ENCODE measurements around the gene STRIP2. TPM values are rescaled to one million over a fixed set of nuclear protein-coding genes. Genes with fewer than 3 reads are reported as not detected.

Gene STRIP2
- total RNA-seq, 2 donors from 2014 or later, result 11.3 to 48.1 TPM

DNA sequence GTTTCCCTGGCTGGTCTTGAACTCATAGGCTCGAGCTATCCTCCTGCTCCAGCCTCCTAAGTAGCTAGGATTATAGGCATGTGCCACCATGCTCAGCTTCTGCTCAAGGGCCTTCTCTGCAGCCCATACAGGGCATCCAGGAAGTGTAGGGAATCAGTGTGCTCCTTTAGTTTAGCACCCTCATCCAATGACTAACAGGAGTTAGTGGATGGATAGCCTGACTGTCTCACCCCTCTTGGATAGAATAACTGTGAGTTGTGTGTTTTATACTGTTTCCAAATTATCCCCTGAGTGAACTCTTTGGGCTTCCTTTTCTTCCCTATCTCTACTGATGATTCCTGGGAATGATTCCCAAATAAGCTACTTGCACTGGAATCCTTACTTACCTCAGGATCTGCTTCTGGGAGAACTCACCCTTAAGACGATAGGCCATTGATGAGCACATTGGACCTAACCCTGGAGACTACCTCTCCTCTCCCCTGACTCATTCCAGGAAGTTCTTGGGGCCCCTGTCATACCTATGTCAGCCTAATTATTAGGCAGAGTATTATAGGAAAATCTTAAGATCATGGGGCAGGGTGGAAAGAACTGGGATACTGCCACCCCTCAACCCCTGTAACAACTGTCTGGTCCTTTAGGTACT lies 18.5 kb downstream of the STRIP2 start:
- no peak for DNase-seq (ENCODE audit: low spot score)
- H3K4me1 Mint-ChIP-seq (ENCODE audit: low read depth in 2 of 2), result no peaks in the 10 kb centered on the region
- peaks cover 15% of the 10 kb centered on the region for H3K36me3 Mint-ChIP-seq
- peaks cover 4% of the 10 kb centered on the region for H3K9me3 Mint-ChIP-seq
- H3K27ac Mint-ChIP-seq, result peak overlapping the region in 1 of 2 donors; percentile 19
- no peak for ATAC-seq
- H3K27me3 Mint-ChIP-seq, result no peaks in the 10 kb centered on the region
- no peak overlapping the region for H3K4me3 Mint-ChIP-seq

GRCh38 chr7:129453510-129454248 lies 19.4 kb downstream of the STRIP2 start:
- Mint-ChIP-seq H3K4me1 (ENCODE audit: low read depth in 2 of 2) (no peaks in the 10 kb centered on the region), H3K36me3 (peaks cover 11% of the 10 kb centered on the region), H3K9me3 (peaks cover 1% of the 10 kb centered on the region), H3K27ac (no peak overlapping the region), H3K27me3 (no peaks in the 10 kb centered on the region), H3K4me3 (no peak overlapping the region)
- ATAC-seq (no peak), DNase-seq (ENCODE audit: low spot score) (no peak)

DNA sequence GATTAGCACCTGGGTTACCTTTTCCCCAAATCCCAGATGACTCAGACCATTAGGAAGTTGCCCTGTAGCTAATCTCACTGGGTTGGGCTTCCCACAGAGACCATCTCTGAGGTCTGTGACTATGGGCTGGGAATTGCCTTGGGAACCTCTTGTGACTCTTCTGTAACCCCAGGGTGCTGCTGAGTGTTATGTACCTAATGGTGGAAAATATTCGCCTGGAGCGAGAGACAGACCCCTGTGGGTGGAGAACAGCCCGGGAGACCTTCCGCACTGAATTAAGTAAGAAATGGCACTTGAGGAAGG lies 20.0 kb downstream of the STRIP2 start:
- no peak overlapping the region for H3K4me3 Mint-ChIP-seq
- H3K36me3 Mint-ChIP-seq, result peaks cover 6% of the 10 kb centered on the region
- no peak for ATAC-seq
- no peaks in the 10 kb centered on the region for H3K4me1 Mint-ChIP-seq (ENCODE audit: low read depth in 2 of 2)
- H3K9me3 Mint-ChIP-seq, result no peaks in the 10 kb centered on the region
- no peak overlapping the region for H3K27ac Mint-ChIP-seq
- H3K27me3 Mint-ChIP-seq, result no peaks in the 10 kb centered on the region
- no peak for DNase-seq (ENCODE audit: low spot score)

DNA sequence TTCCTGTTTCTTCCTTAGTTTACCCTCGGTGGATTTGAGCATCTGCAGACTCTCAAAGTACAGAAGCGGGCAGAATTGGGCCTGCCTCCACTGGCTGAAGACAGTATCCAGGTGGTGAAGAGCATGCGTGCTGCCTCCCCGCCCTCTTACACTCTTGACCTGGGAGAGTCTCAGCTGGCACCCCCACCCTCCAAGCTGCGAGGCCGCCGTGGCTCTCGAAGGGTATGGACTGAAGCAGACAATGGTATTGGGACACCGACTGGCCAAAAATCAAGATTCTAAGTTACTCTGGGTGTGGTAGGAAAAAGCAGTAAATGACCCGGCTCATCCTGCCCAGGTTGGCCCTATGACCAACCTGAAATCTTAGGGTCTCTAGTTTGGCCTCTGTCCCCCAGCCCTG lies 22.2 kb downstream of the STRIP2 start:
- no peaks in the 10 kb centered on the region for H3K27me3 Mint-ChIP-seq
- no peak for ATAC-seq

DNA sequence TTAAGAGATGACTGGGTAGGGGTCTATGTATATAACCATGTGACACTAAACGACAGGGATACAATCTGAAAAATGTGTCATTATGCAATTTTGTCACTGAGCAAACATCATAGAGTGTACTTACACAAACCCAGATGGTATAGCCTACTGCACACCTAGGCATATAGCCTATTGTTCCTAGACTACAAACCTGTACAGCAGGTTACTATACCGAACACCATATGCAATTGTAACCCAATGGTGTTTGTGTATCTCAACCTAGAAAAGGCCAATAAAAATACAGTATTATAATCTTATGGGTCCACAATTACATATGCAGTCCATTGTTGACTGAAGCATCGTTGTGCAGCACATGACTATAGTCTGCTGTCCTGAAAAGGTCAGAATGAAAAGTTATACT lies 22.9 kb downstream of the STRIP2 start:
- no peaks in the 10 kb centered on the region for H3K4me1 Mint-ChIP-seq (ENCODE audit: low read depth in 2 of 2)
- no peak overlapping the region for H3K4me3 Mint-ChIP-seq
- ATAC-seq (no peak), DNase-seq (ENCODE audit: low spot score) (no peak)
- H3K27me3 Mint-ChIP-seq, result no peaks in the 10 kb centered on the region
- H3K36me3 Mint-ChIP-seq, result peaks cover under 1% of the 10 kb centered on the region
- no peaks in the 10 kb centered on the region for H3K9me3 Mint-ChIP-seq
- H3K27ac Mint-ChIP-seq, result no peak overlapping the region

More for the DNA sequence above, 22.2 kb downstream of the STRIP2 start:
- Mint-ChIP-seq H3K4me3 (no peak overlapping the region), H3K9me3 (no peaks in the 10 kb centered on the region), H3K4me1 (ENCODE audit: low read depth in 2 of 2) (no peaks in the 10 kb centered on the region), H3K27ac (no peak overlapping the region), H3K36me3 (peaks cover 4% of the 10 kb centered on the region)
- no peak for DNase-seq (ENCODE audit: low spot score)

DNA sequence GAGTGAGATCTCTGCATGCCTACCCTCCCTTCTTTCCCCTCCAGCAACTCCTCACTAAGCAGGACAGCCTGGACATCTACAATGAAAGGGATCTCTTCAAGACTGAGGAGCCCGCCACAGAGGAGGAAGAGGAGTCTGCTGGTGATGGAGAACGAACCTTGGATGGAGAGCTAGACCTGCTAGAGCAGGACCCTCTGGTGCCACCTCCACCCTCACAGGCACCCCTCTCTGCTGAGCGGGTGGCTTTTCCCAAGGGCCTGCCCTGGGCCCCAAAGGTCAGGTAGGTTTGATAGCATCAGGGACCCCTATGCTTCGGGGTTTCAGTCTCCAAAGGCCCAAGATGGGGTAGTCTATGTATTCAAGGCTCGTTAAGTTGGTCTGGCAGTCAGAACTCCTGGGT lies 23.9 kb downstream of the STRIP2 start:
- Mint-ChIP-seq H3K27ac (no peak overlapping the region), H3K4me1 (ENCODE audit: low read depth in 2 of 2) (no peaks in the 10 kb centered on the region), H3K27me3 (no peaks in the 10 kb centered on the region), H3K36me3 (no peaks in the 10 kb centered on the region), H3K4me3 (no peak overlapping the region), H3K9me3 (no peaks in the 10 kb centered on the region)
- ATAC-seq (peak in 1 of 2 donors; percentile 28), DNase-seq (ENCODE audit: low spot score) (no peak)

DNA sequence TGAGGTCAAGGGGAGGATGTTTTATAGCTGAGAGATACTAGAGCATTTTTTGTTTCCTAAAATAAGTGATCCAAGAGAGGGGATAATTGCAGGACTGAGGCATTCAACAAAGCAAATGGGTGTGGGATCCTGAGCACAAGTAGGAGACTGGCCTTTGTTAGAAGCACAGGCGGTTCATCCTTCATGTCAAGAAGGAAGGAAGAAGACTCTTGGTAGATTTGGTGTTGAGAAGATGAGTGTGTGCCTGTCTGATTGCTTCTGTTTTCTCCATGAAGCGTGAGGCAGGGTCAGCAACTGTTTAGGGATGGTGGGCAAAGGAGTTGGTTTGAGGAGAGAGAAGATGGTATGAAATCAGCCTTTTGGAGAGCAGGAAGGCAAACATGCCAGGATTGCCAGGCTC lies 27.6 kb downstream of the STRIP2 start:
- H3K9me3 Mint-ChIP-seq, result no peaks in the 10 kb centered on the region
- no peak overlapping the region for H3K4me3 Mint-ChIP-seq
- no peaks in the 10 kb centered on the region for H3K4me1 Mint-ChIP-seq (ENCODE audit: low read depth in 2 of 2)
- H3K36me3 Mint-ChIP-seq, result no peaks in the 10 kb centered on the region
- ATAC-seq (no peak), DNase-seq (ENCODE audit: low spot score) (no peak)
- no peaks in the 10 kb centered on the region for H3K27me3 Mint-ChIP-seq
- H3K27ac Mint-ChIP-seq, result no peak overlapping the region

DNA sequence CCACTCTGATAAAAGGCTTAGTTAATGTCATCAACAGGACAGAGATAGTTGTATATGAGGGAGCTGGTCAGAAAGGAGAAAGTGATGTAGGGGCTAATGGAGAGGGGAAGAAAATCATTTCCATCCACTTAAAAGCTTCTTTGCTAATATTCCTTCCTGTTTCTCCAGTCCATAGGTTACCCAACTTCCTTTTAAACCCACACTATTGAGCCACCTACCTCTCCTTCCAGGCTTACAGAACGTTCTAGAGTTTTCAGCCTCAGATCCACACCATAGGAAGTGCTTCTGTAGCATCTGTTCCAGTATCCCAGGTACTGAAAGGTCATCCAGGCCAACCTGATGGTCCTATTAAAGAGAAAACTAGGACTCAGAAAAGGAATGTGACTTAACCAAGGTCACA lies 28.2 kb downstream of the STRIP2 start:
- H3K4me1 Mint-ChIP-seq (ENCODE audit: low read depth in 2 of 2), result no peaks in the 10 kb centered on the region
- no peaks in the 10 kb centered on the region for H3K36me3 Mint-ChIP-seq
- no peak overlapping the region for H3K4me3 Mint-ChIP-seq
- H3K27me3 Mint-ChIP-seq, result no peaks in the 10 kb centered on the region
- ATAC-seq, result no peak
- no peak overlapping the region for H3K27ac Mint-ChIP-seq
- H3K9me3 Mint-ChIP-seq, result no peaks in the 10 kb centered on the region
- DNase-seq (ENCODE audit: low spot score), result no peak

GRCh38 chr7:129464194-129464593 lies 30.0 kb downstream of the STRIP2 start:
- peaks cover 0 to 8% of the 10 kb centered on the region in 2 donors for H3K4me1 Mint-ChIP-seq (ENCODE audit: low read depth in 2 of 2)

DNA sequence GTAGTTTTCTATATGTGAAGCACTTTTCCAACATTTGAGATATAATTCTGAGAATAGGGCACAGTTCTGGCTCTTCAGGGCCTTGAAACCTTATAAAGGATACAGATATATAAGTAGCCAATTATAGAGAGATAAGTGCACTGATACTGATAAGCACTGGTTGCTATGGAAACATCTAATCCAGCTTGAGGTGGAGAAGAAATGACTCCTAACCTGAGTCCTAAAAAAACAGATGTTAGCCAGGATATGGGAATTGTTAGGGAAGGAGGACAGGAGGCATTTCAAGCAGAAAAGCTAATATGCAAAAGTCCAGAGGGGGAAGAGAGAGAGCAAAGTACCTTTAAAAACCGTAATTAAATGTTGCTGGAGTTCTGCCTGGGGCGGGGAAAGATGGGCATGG lies 30.8 kb downstream of the STRIP2 start:
- ATAC-seq (no peak), DNase-seq (ENCODE audit: low spot score) (no peak)
- Mint-ChIP-seq H3K27ac (no peak overlapping the region), H3K4me3 (no peak overlapping the region), H3K4me1 (ENCODE audit: low read depth in 2 of 2) (peaks cover 0 to 8% of the 10 kb centered on the region in 2 donors), H3K27me3 (no peaks in the 10 kb centered on the region), H3K9me3 (no peaks in the 10 kb centered on the region), H3K36me3 (no peaks in the 10 kb centered on the region)

More at GRCh38 chr7:129464194-129464593, 30.0 kb downstream of the STRIP2 start:
- no peak for ATAC-seq
- Mint-ChIP-seq H3K4me3 (no peak overlapping the region), H3K27me3 (no peaks in the 10 kb centered on the region), H3K27ac (no peak overlapping the region), H3K9me3 (no peaks in the 10 kb centered on the region), H3K36me3 (no peaks in the 10 kb centered on the region)
- no peak for DNase-seq (ENCODE audit: low spot score)

- Mint-ChIP-seq H3K9me3 (no peaks in the 10 kb centered on the region), H3K4me1 (ENCODE audit: low read depth in 2 of 2) (peaks cover 0 to 8% of the 10 kb centered on the region in 2 donors), H3K36me3 (no peaks in the 10 kb centered on the region), H3K27me3 (no peaks in the 10 kb centered on the region), H3K4me3 (no peak overlapping the region), H3K27ac (no peak overlapping the region)
- DNase-seq (ENCODE audit: low spot score), result no peak
- ATAC-seq, result no peak
Observed at GRCh38 chr7:129466796-129467195, 32.6 kb downstream of the STRIP2 start.

GRCh38 chr7:129468087-129468486 lies 33.9 kb downstream of the STRIP2 start:
- Mint-ChIP-seq H3K27me3 (no peaks in the 10 kb centered on the region), H3K27ac (peak overlapping the region in 1 of 2 donors; percentile 77), H3K4me1 (ENCODE audit: low read depth in 2 of 2) (peaks cover 0 to 8% of the 10 kb centered on the region in 2 donors), H3K4me3 (no peak overlapping the region), H3K36me3 (no peaks in the 10 kb centered on the region), H3K9me3 (no peaks in the 10 kb centered on the region)
- no peak for DNase-seq (ENCODE audit: low spot score)
- ATAC-seq, result no peak

- no peak overlapping the region for H3K4me3 Mint-ChIP-seq
- peak overlapping the region in 1 of 2 donors; percentile 77 for H3K27ac Mint-ChIP-seq
- DNase-seq (ENCODE audit: low spot score) (peak; percentile 65), ATAC-seq (peak; percentile 70 to 85)
- H3K9me3 Mint-ChIP-seq, result no peaks in the 10 kb centered on the region
- peaks cover 0 to 8% of the 10 kb centered on the region in 2 donors for H3K4me1 Mint-ChIP-seq (ENCODE audit: low read depth in 2 of 2)
- H3K36me3 Mint-ChIP-seq, result no peaks in the 10 kb centered on the region
- H3K27me3 Mint-ChIP-seq, result no peaks in the 10 kb centered on the region
Observed at GRCh38 chr7:129468547-129468946, 34.3 kb downstream of the STRIP2 start.

- no peaks in the 10 kb centered on the region for H3K27me3 Mint-ChIP-seq
- H3K4me3 Mint-ChIP-seq, result no peak overlapping the region
- H3K36me3 Mint-ChIP-seq, result no peaks in the 10 kb centered on the region
- no peak for DNase-seq (ENCODE audit: low spot score)
- H3K9me3 Mint-ChIP-seq, result no peaks in the 10 kb centered on the region
- no peak for ATAC-seq
- H3K4me1 Mint-ChIP-seq (ENCODE audit: low read depth in 2 of 2), result peaks cover 0 to 8% of the 10 kb centered on the region in 2 donors
- H3K27ac Mint-ChIP-seq, result no peak overlapping the region
Observed at GRCh38 chr7:129469930-129470329, 35.7 kb downstream of the STRIP2 start.

All from natural killer cell treated with Interleukin-12 subunit alpha and Interleukin-12 subunit beta and Interleukin-15 and Interleukin-18, amount 100 ng/mL, for 72 hours (primary cell).